Adrenal gland (tissue), 12 donors: ENCODE results near the gene PEG3. TPM values are rescaled to one million over a fixed set of nuclear protein-coding genes. Genes with fewer than 3 reads are reported as not detected.
A peak's percentile ranks its signal among the peaks of the same experiment; 100 is the strongest.

ENCODE experiments used
- DNase-seq, 7 donors: peaks; one replicate each; pipeline ENCODE4 v3.0.0-alpha.2; 2019 to 2020
- H3K27ac ChIP-seq, 5 donors: fragments of 200-600 bp; sonication (generic) in 4 of 5; 1 replicate in 3 of 5; 2 replicates in 2 of 5; pipeline versions ENCODE4 v1.5.1 to v1.8.0; 2016 to 2020; ENCODE audit warnings: mild to moderate bottlenecking in 1 of 5
- H3K27me3 ChIP-seq: fragments of 200-600 bp; 2 replicates; pipeline ENCODE4 v1.8.0; 2021
- H3K36me3 ChIP-seq, 2 donors: fragments of 200-600 bp; replicated peaks in 1 of 2; 1 replicate in 1 of 2; 2 replicates in 1 of 2; pipeline versions ENCODE4 v1.5.1 to v1.8.0; 2018 to 2022
- H3K4me1 ChIP-seq, 2 donors: fragments of 200-600 bp; replicated peaks in 1 of 2; 1 replicate in 1 of 2; 2 replicates in 1 of 2; pipeline versions ENCODE4 v1.5.1 to v1.8.0; 2018 to 2021
- H3K4me3 ChIP-seq, 4 donors: fragments of 200-600 bp; sonication (generic) in 3 of 4; one replicate each; pipeline ENCODE4 v1.5.1; 2016 to 2018
- H3K9me3 ChIP-seq, 3 donors: fragments of 200-600 bp; sonication (generic) in 1 of 3; replicated peaks in 1 of 3; 1 replicate in 2 of 3; 2 replicates in 1 of 3; pipeline versions ENCODE4 v1.5.1 to v1.8.0; 2016 to 2021
- CTCF ChIP-seq, 6 experiments: fragments of 450-650 bp in 4 of 6; fragments of 200-600 bp in 2 of 6; sonication (generic) in 1 of 6; IDR thresholded peaks; 1 replicate in 5 of 6; 2 replicates in 1 of 6; pipeline versions ENCODE4 v1.5.1 to v1.8.0; 2016 to 2021; ENCODE audit warnings: antibody characterized with exemption in 6 of 6, mild to moderate bottlenecking in 2 of 6, moderate library complexity in 1 of 6
- POLR2A ChIP-seq, 2 donors: fragments of 450-650 bp; IDR thresholded peaks; one replicate each; pipeline ENCODE4 v1.6.1; 2017; ENCODE audit warnings: antibody characterized with exemption in 2 of 2, mild to moderate bottlenecking in 2 of 2, moderate library complexity in 1 of 2
- WGBS, 4 donors: extraction: QIAGEN DNeasy Blood & Tissue Kit in 2 of 4; methylation state at CpG; one replicate each; pipeline versions ENCODE4 v1.1.5 to v1.1.7; 2013 to 2017; 5-methylcytosine and 5-hydroxymethylcytosine counted together
- intact Hi-C, 2 donors: fragments of 100-400 bp; cut with DNase I; formaldehyde crosslinking; loops; one replicate each; pipeline versions ENCODE4 v1.14.1 to v1.15.0; 2022 to 2023
- polyA plus RNA-seq, 3 donors: library from polyadenylated mRNA; stranded (reverse); fragments of 200-250 nt in 2 of 3; fragments of 350-450 nt in 1 of 3; fragmentation: Illumina TruSeq in 1 of 3; extraction: RNeasy Lipid Tissue Mini Kit (QIAGEN cat#74804) in 1 of 3; gene quantifications; one replicate each; pipeline ENCODE4 v1.2.3, GENCODE V29; 2013 to 2014
- total RNA-seq, 9 donors: library from RNA; depleted of rRNA in 4 of 9; stranded (reverse); fragments of >200 nt in 4 of 9; fragments of 120-200 nt in 1 of 9; fragmentation: NEBNext Ultra II Directional in 1 of 9; extraction: Animal tissue kit (Norgen Biotek cat#: 25700) in 1 of 9; gene quantifications; one replicate each; pipeline versions ENCODE4 v1.1.0 to v1.2.4, GENCODE V29; 2013 to 2023
- donor health status: healthy with polysubstance abuse.
- donor health status: Bipolar disorder and iron deficiency.
- donor health status: DM: yes; HTN: yes; CAD: no.
- donor health status: DM: no; HTN: no; CAD: no.
- donor health status: DM: no; HTN: no; CAD: no.
- donor health status: DM: yes; HTN: yes; CAD: no.

The PEG3 gene
- total and polyA plus RNA-seq, 12 donors, result 17.3 to 743 (median 235) TPM

- no peaks in the 10 kb centered on the region for H3K27me3 ChIP-seq
- WGBS, 4 donors, result 60 to 64% (median 62%) methylated on average over 4 of the region's 4 CpGs
- no peak overlapping the region for H3K4me3 ChIP-seq
- H3K36me3 ChIP-seq, result no peaks in the 10 kb centered on the region
- H3K4me1 ChIP-seq, result no peaks in the 10 kb centered on the region
- no peak for TF ChIP-seq CTCF (IDR thresholded peaks at IDR 0.05)
- no peak for TF ChIP-seq POLR2A (IDR thresholded peaks at IDR 0.05)
- intact Hi-C loops, result loop anchor here in 1 of 2 donors (10.0 kb wide), 1 partner anchor 167 kb away; no protein-coding TSS in a partner anchor
- no peak for DNase-seq
- no peaks in the 10 kb centered on the region for H3K9me3 ChIP-seq
- H3K27ac ChIP-seq, result no peak overlapping the region
Measured at GRCh38 chr19:56848166-56848565, 7.6 kb upstream of the PEG3 start.

GRCh38 chr19:56842412-56842811, 1.9 kb upstream of the PEG3 start:
- intact Hi-C loops, result loop anchor here in 1 of 2 donors (10.0 kb wide), 1 partner anchor 172 kb away; no protein-coding TSS in a partner anchor
- no peak for TF ChIP-seq POLR2A (IDR thresholded peaks at IDR 0.05)
- no peak for TF ChIP-seq CTCF (IDR thresholded peaks at IDR 0.05)
- no peaks in the 10 kb centered on the region for H3K9me3 ChIP-seq
- 79 to 88% (median 84%) methylated on average over 1 of the region's 1 CpG for WGBS, 4 donors
- DNase-seq, result no peak
- H3K36me3 ChIP-seq, result no peaks in the 10 kb centered on the region
- H3K4me3 ChIP-seq, result no peak overlapping the region
- H3K27ac ChIP-seq, result no peak overlapping the region
- H3K4me1 ChIP-seq, result no peaks in the 10 kb centered on the region
- no peaks in the 10 kb centered on the region for H3K27me3 ChIP-seq

GRCh38 chr19:56841193-56841543, 642 bp upstream of the PEG3 start:
- peak in 1 of 7 donors; percentile 20 for DNase-seq
- peak overlapping the region in 1 of 4 donors; percentile 68 for H3K4me3 ChIP-seq
- H3K4me1 ChIP-seq, result peaks cover 0 to 6% of the 10 kb centered on the region in 2 donors
- WGBS, 4 donors, result 49 to 62% (median 52%) methylated on average over 12 of the region's 12 CpGs
- H3K27ac ChIP-seq, result peak overlapping the region in 2 of 5 donors; percentile 15 to 35
- H3K9me3 ChIP-seq, result no peaks in the 10 kb centered on the region
- TF ChIP-seq CTCF (IDR thresholded peaks at IDR 0.05) (no peak), POLR2A (IDR thresholded peaks at IDR 0.05) (no peak)
- intact Hi-C loops, result loop anchor here in 1 of 2 donors (10.0 kb wide), 1 partner anchor 174 kb away; no protein-coding TSS in a partner anchor
- H3K36me3 ChIP-seq, result no peaks in the 10 kb centered on the region
- no peaks in the 10 kb centered on the region for H3K27me3 ChIP-seq

GRCh38 chr19:56839652-56840450, 675 bp downstream of the PEG3 start:
- WGBS, 4 donors, result 44 to 62% (median 49%) methylated on average over 16 to 48 of the region's 48 CpGs
- DNase-seq, result peak; percentile 92 to 99 (median 98)
- no peaks in the 10 kb centered on the region for H3K9me3 ChIP-seq
- peak overlapping the region in 3 of 4 donors; percentile 13 to 68 (median 46) for H3K4me3 ChIP-seq
- no peaks in the 10 kb centered on the region for H3K27me3 ChIP-seq
- TF ChIP-seq CTCF (IDR thresholded peaks at IDR 0.05), result no peak
- peak in 1 of 2 donors; percentile 48 for TF ChIP-seq POLR2A (IDR thresholded peaks at IDR 0.05)
- H3K27ac ChIP-seq, result peak overlapping the region; percentile 3 to 94 (median 78)
- no peaks in the 10 kb centered on the region for H3K36me3 ChIP-seq
- intact Hi-C loops, result loop anchor here in 1 of 2 donors (10.0 kb wide), 1 partner anchor 175 kb away; no protein-coding TSS in a partner anchor
- peaks cover 0 to 16% of the 10 kb centered on the region in 2 donors for H3K4me1 ChIP-seq
